ENCODE measurements around the gene TNK1.
A peak's percentile ranks its signal among the peaks of the same experiment; 100 is the strongest.

The TNK1 gene

DNA sequence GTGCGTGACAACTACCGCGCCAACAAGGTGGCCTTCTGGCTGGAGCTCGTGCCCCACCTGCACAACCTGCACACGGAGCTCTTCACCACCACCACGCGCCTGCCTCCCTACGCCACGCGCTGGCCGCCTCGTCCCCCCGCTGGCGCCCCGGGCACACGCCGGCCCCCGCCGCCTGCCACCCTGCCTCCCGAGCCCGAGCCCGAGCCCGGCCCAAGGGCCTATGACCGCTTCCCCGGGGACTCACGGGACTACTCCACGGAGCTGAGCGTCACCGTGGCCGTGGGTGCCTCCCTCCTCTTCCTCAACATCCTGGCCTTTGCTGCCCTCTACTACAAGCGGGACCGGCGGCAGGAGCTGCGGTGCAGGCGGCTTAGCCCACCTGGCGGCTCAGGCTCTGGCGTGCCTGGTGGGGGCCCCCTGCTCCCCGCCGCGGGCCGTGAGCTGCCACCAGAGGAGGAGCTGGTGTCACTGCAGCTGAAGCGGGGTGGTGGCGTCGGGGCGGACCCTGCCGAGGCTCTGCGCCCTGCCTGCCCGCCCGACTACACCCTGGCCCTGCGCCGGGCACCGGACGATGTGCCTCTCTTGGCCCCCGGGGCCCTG lies 36.3 kb downstream of the TNK1 start:
- no peak overlapping the region for H3K27ac ChIP-seq (ENCODE audit: insufficient read depth in 1 of 2, low read depth in 1 of 2, low read length in 2 of 2, poor library complexity in 1 of 2, severe bottlenecking in 2 of 2)
- peaks cover 0 to 4% (median 2%) of the 10 kb centered on the region in 4 experiments for H3K36me3 ChIP-seq (ENCODE audit: control insufficient read depth in 4 of 4, insufficient read depth in 4 of 4, low read length in 3 of 4)
- ChIA-PET POLR2A (no interaction called here), CTCF (interaction anchor here (1.4 kb wide), 1 partner anchor 19 kb away, joined by 4 read pairs; no protein-coding TSS in a partner anchor)
- no peak for DNase-seq
- H3K4me1 ChIP-seq (ENCODE audit: control extremely low read depth in 1 of 4, control insufficient read depth in 4 of 4, insufficient read depth in 4 of 4, low read length in 3 of 4), result no peaks in the 10 kb centered on the region
- no peaks in the 10 kb centered on the region for H3K27me3 ChIP-seq (replicated peaks in 2 of 5; ENCODE audit: control insufficient read depth in 4 of 5, insufficient read depth in 5 of 5, low read length in 4 of 5)
- H3K4me3 ChIP-seq (ENCODE audit: control insufficient read depth in 1 of 7, extremely low read depth in 1 of 7, insufficient read depth in 4 of 7, low read depth in 2 of 7, low read length in 6 of 7), result no peak overlapping the region
- WGBS (ENCODE audit: insufficient coverage), result 96% methylated on average over 38 of the region's 54 CpGs
- no peaks in the 10 kb centered on the region for H3K9me3 ChIP-seq (ENCODE audit: control extremely low read depth in 1 of 5, control insufficient read depth in 4 of 5, insufficient read depth in 2 of 5, low read depth in 1 of 5, low read length in 4 of 5)

GRCh38 chr17:7418472-7419152 lies 37.7 kb downstream of the TNK1 start:
- Histone ChIP-seq H3K4me3 (ENCODE audit: control insufficient read depth in 1 of 7, extremely low read depth in 1 of 7, insufficient read depth in 4 of 7, low read depth in 2 of 7, low read length in 6 of 7) (no peak overlapping the region), H3K36me3 (ENCODE audit: control insufficient read depth in 4 of 4, insufficient read depth in 4 of 4, low read length in 3 of 4) (peaks cover 0 to 4% (median 2%) of the 10 kb centered on the region in 4 experiments), H3K27ac (ENCODE audit: insufficient read depth in 1 of 2, low read depth in 1 of 2, low read length in 2 of 2, poor library complexity in 1 of 2, severe bottlenecking in 2 of 2) (no peak overlapping the region), H3K9me3 (ENCODE audit: control extremely low read depth in 1 of 5, control insufficient read depth in 4 of 5, insufficient read depth in 2 of 5, low read depth in 1 of 5, low read length in 4 of 5) (no peaks in the 10 kb centered on the region), H3K27me3 (replicated peaks in 2 of 5; ENCODE audit: control insufficient read depth in 4 of 5, insufficient read depth in 5 of 5, low read length in 4 of 5) (no peaks in the 10 kb centered on the region), H3K4me1 (ENCODE audit: control extremely low read depth in 1 of 4, control insufficient read depth in 4 of 4, insufficient read depth in 4 of 4, low read length in 3 of 4) (no peaks in the 10 kb centered on the region)
- CTCF ChIA-PET, result interaction anchor here (0.8 kb wide), 1 partner anchor 58 kb away, joined by 3 read pairs; no protein-coding TSS in a partner anchor
- 88% methylated on average over 10 of the region's 18 CpGs for WGBS (ENCODE audit: insufficient coverage)
- POLR2A ChIA-PET, result no interaction called here
- DNase-seq, result no peak

DNA sequence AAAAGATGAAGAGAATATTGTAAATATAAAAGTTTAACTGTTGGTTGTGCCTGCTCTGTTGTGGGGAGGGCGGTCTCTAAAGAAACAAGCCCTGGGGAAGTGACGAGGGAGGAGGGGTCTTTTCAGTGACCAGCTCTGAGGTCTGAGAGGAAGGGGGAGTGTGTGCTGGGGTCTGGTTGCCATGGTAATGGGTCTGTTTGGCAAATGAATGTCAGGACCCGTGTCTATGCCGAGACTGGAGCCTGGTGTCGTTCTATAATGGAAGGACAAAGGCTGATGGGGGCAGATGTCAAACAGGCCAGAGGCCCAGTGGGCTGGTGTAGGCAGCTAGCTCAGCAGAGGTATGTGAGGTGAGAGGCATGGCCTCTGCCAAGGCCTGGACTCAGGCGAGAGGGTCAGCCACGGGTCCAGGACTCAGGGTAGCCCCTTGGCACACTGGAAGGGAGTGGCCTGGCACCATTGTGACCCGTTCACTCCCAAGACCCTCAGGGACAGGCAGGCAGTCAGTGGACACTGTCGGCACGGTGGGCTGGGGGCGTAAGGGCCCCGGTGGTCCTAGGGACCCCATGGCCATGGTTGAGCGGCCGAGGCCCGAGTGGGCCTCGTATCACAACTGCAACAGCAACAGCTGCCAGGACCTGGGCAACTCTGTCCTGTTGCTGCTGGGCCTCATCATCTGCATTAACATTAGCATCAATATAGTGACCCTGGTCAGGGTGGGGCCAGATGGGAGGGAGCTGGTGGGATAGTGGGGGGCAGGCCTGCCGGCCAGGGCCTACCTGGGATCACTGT lies 39.1 kb downstream of the TNK1 start, which contains the start of gene SPEM1:
Gene SPEM1, plus strand, starts transcription at position 506 of the 792 bp plus-strand sequence. Its CDS starts 61 bp downstream, at position 567.
- CTCF ChIA-PET, result interaction anchor here (0.6 kb wide), 1 partner anchor 29 kb away, joined by 3 read pairs; no protein-coding TSS in a partner anchor

GRCh38 chr17:7421186-7421585 lies 40.3 kb downstream of the TNK1 start:
- ChIA-PET POLR2A (no interaction called here), CTCF (no interaction called here)
- no peak overlapping the region for H3K27ac ChIP-seq (ENCODE audit: insufficient read depth in 1 of 2, low read depth in 1 of 2, low read length in 2 of 2, poor library complexity in 1 of 2, severe bottlenecking in 2 of 2)
- no peak overlapping the region for H3K4me3 ChIP-seq (ENCODE audit: control insufficient read depth in 1 of 7, extremely low read depth in 1 of 7, insufficient read depth in 4 of 7, low read depth in 2 of 7, low read length in 6 of 7)
- H3K27me3 ChIP-seq (replicated peaks in 2 of 5; ENCODE audit: control insufficient read depth in 4 of 5, insufficient read depth in 5 of 5, low read length in 4 of 5), result no peaks in the 10 kb centered on the region
- no peak for DNase-seq
- WGBS (ENCODE audit: insufficient coverage), result over 99% methylated on average over 13 of the region's 16 CpGs
- H3K36me3 ChIP-seq (ENCODE audit: control insufficient read depth in 4 of 4, insufficient read depth in 4 of 4, low read length in 3 of 4), result peaks cover 0 to 2% (median under 1%) of the 10 kb centered on the region in 4 experiments
- H3K4me1 ChIP-seq (ENCODE audit: control extremely low read depth in 1 of 4, control insufficient read depth in 4 of 4, insufficient read depth in 4 of 4, low read length in 3 of 4), result no peaks in the 10 kb centered on the region
- H3K9me3 ChIP-seq (ENCODE audit: control extremely low read depth in 1 of 5, control insufficient read depth in 4 of 5, insufficient read depth in 2 of 5, low read depth in 1 of 5, low read length in 4 of 5), result no peaks in the 10 kb centered on the region

More for the DNA sequence above, 39.1 kb downstream of the TNK1 start, which contains the start of gene SPEM1:
- Histone ChIP-seq H3K9me3 (ENCODE audit: control extremely low read depth in 1 of 5, control insufficient read depth in 4 of 5, insufficient read depth in 2 of 5, low read depth in 1 of 5, low read length in 4 of 5) (no peaks in the 10 kb centered on the region), H3K27ac (ENCODE audit: insufficient read depth in 1 of 2, low read depth in 1 of 2, low read length in 2 of 2, poor library complexity in 1 of 2, severe bottlenecking in 2 of 2) (no peak within 1 kb of the TSS), H3K36me3 (ENCODE audit: control insufficient read depth in 4 of 4, insufficient read depth in 4 of 4, low read length in 3 of 4) (peaks cover 0 to 2% (median 1%) of the 10 kb centered on the region in 4 experiments), H3K4me3 (ENCODE audit: control insufficient read depth in 1 of 7, extremely low read depth in 1 of 7, insufficient read depth in 4 of 7, low read depth in 2 of 7, low read length in 6 of 7) (no peak within 1 kb of the TSS), H3K27me3 (replicated peaks in 2 of 5; ENCODE audit: control insufficient read depth in 4 of 5, insufficient read depth in 5 of 5, low read length in 4 of 5) (no peaks in the 10 kb centered on the region), H3K4me1 (ENCODE audit: control extremely low read depth in 1 of 4, control insufficient read depth in 4 of 4, insufficient read depth in 4 of 4, low read length in 3 of 4) (no peaks in the 10 kb centered on the region)
- POLR2A ChIA-PET, result no interaction called here
- WGBS (ENCODE audit: insufficient coverage), result 97% methylated on average over 15 of the region's 17 CpGs
- DNase-seq, result no peak

DNA sequence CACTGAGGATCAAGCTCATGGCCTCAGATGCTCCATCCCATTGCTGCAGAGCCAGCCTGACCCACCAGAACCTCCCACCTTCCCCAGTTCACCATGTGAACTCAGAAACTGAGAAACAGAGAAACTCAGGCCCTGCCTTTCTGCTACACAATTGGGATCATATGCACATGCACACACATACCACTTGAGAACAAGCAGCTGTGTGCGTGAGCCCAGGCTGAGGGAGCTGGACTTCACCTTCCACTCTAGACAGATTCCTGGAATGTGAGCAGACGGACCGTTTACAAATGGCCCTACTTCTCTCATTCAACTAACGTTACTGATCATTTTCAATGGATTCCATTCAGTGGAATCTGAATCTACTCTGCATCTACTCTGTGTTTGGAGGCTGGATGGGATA lies 42.8 kb downstream of the TNK1 start:
- H3K27ac ChIP-seq (ENCODE audit: insufficient read depth in 1 of 2, low read depth in 1 of 2, low read length in 2 of 2, poor library complexity in 1 of 2, severe bottlenecking in 2 of 2), result no peak overlapping the region
- no peaks in the 10 kb centered on the region for H3K27me3 ChIP-seq (replicated peaks in 2 of 5; ENCODE audit: control insufficient read depth in 4 of 5, insufficient read depth in 5 of 5, low read length in 4 of 5)
- no peaks in the 10 kb centered on the region for H3K36me3 ChIP-seq (ENCODE audit: control insufficient read depth in 4 of 4, insufficient read depth in 4 of 4, low read length in 3 of 4)
- ChIA-PET CTCF (interaction anchor here (1.2 to 2.0 kb wide), 2 partner anchors 9 to 13 kb away, joined by 3 to 5 read pairs; no protein-coding TSS in a partner anchor), POLR2A (no interaction called here)
- H3K9me3 ChIP-seq (ENCODE audit: control extremely low read depth in 1 of 5, control insufficient read depth in 4 of 5, insufficient read depth in 2 of 5, low read depth in 1 of 5, low read length in 4 of 5), result no peaks in the 10 kb centered on the region
- 100% methylated on average over 4 of the region's 4 CpGs for WGBS (ENCODE audit: insufficient coverage)
- no peaks in the 10 kb centered on the region for H3K4me1 ChIP-seq (ENCODE audit: control extremely low read depth in 1 of 4, control insufficient read depth in 4 of 4, insufficient read depth in 4 of 4, low read length in 3 of 4)
- no peak for DNase-seq
- no peak overlapping the region for H3K4me3 ChIP-seq (ENCODE audit: control insufficient read depth in 1 of 7, extremely low read depth in 1 of 7, insufficient read depth in 4 of 7, low read depth in 2 of 7, low read length in 6 of 7)

GRCh38 chr17:7425316-7425715 lies 44.4 kb downstream of the TNK1 start, which contains the start of gene SPEM2:
Gene SPEM2 (plus strand): TSS chr17:7425616. CDS start chr17:7425689, 73 bp downstream.
- Histone ChIP-seq H3K27me3 (replicated peaks in 2 of 5; ENCODE audit: control insufficient read depth in 4 of 5, insufficient read depth in 5 of 5, low read length in 4 of 5) (no peaks in the 10 kb centered on the region), H3K36me3 (ENCODE audit: control insufficient read depth in 4 of 4, insufficient read depth in 4 of 4, low read length in 3 of 4) (no peaks in the 10 kb centered on the region), H3K4me3 (ENCODE audit: control insufficient read depth in 1 of 7, extremely low read depth in 1 of 7, insufficient read depth in 4 of 7, low read depth in 2 of 7, low read length in 6 of 7) (no peak within 1 kb of the TSS), H3K27ac (ENCODE audit: insufficient read depth in 1 of 2, low read depth in 1 of 2, low read length in 2 of 2, poor library complexity in 1 of 2, severe bottlenecking in 2 of 2) (no peak within 1 kb of the TSS), H3K9me3 (ENCODE audit: control extremely low read depth in 1 of 5, control insufficient read depth in 4 of 5, insufficient read depth in 2 of 5, low read depth in 1 of 5, low read length in 4 of 5) (no peaks in the 10 kb centered on the region), H3K4me1 (ENCODE audit: control extremely low read depth in 1 of 4, control insufficient read depth in 4 of 4, insufficient read depth in 4 of 4, low read length in 3 of 4) (no peaks in the 10 kb centered on the region)
- DNase-seq, result peak in 2 of 3 donors; percentile 24 to 39
- ChIA-PET CTCF (interaction anchor here (0.7 to 1.9 kb wide), 5 partner anchors 11 to 72 kb away, joined by 3 to 12 read pairs (median 3); partner anchors contain the start of gene TMEM102), POLR2A (no interaction called here)
- 86% methylated on average over 7 of the region's 7 CpGs for WGBS (ENCODE audit: insufficient coverage)

Data from common myeloid progenitor, CD34-positive (primary cell).